ENCODE data around the gene GALNT6.

GALNT6 gene

GRCh38 chr12:51424094-51424661, 33.0 kb upstream of the GALNT6 start:
- Histone ChIP-seq H2AFZ (peak overlapping the region; percentile 99), H3K9ac (no peak overlapping the region), H3K79me2 (no peaks in the 10 kb centered on the region), H3K4me3 (ENCODE audit: low read depth, low read length) (peak overlapping the region; percentile 61), H3K4me2 (ENCODE audit: low read length) (peak overlapping the region; percentile 85), H3K9me3 (ENCODE audit: control insufficient read depth, low read length) (no peaks in the 10 kb centered on the region), H3K36me3 (ENCODE audit: control insufficient read depth, insufficient read depth, low read length) (no peaks in the 10 kb centered on the region), H3K27ac (peak overlapping the region; percentile 86), H3K27me3 (ENCODE audit: control insufficient read depth, insufficient read depth, low read length) (no peaks in the 10 kb centered on the region), H3K4me1 (peaks cover 3% of the 10 kb centered on the region)
- TF ChIP-seq CTCF (IDR thresholded peaks at IDR 0.05), result no peak

- no peaks in the 10 kb centered on the region for H3K27me3 ChIP-seq (ENCODE audit: control insufficient read depth, insufficient read depth, low read length)
- no peaks in the 10 kb centered on the region for H3K36me3 ChIP-seq (ENCODE audit: control insufficient read depth, insufficient read depth, low read length)
- no peak overlapping the region for H3K9ac ChIP-seq
These were observed 30.2 kb upstream of the GALNT6 start for GRCh38 chr12:51421266-51421884.

GRCh38 chr12:51419425-51420193, 28.4 kb upstream of the GALNT6 start:
- Histone ChIP-seq H3K27me3 (ENCODE audit: control insufficient read depth, insufficient read depth, low read length) (no peaks in the 10 kb centered on the region), H3K79me2 (no peaks in the 10 kb centered on the region), H3K4me1 (peaks cover 3% of the 10 kb centered on the region), H3K27ac (no peak overlapping the region), H2AFZ (no peak overlapping the region), H3K9ac (no peak overlapping the region), H3K4me2 (ENCODE audit: low read length) (no peak overlapping the region), H3K4me3 (ENCODE audit: low read depth, low read length) (no peak overlapping the region), H3K9me3 (ENCODE audit: control insufficient read depth, low read length) (no peaks in the 10 kb centered on the region), H3K36me3 (ENCODE audit: control insufficient read depth, insufficient read depth, low read length) (no peaks in the 10 kb centered on the region)
- TF ChIP-seq CTCF (IDR thresholded peaks at IDR 0.05), result no peak

More at GRCh38 chr12:51421266-51421884, 30.2 kb upstream of the GALNT6 start:
- Histone ChIP-seq H3K4me2 (ENCODE audit: low read length) (no peak overlapping the region), H3K79me2 (no peaks in the 10 kb centered on the region), H3K27ac (no peak overlapping the region), H3K4me1 (peaks cover 3% of the 10 kb centered on the region), H3K4me3 (ENCODE audit: low read depth, low read length) (no peak overlapping the region), H3K9me3 (ENCODE audit: control insufficient read depth, low read length) (no peaks in the 10 kb centered on the region), H2AFZ (no peak overlapping the region)
- peak; percentile 63 for TF ChIP-seq CTCF (IDR thresholded peaks at IDR 0.05)

- no peaks in the 10 kb centered on the region for H3K27me3 ChIP-seq (ENCODE audit: control insufficient read depth, insufficient read depth, low read length)
- no peak overlapping the region for H2AFZ ChIP-seq
- H3K36me3 ChIP-seq (ENCODE audit: control insufficient read depth, insufficient read depth, low read length), result no peaks in the 10 kb centered on the region
- TF ChIP-seq CTCF (IDR thresholded peaks at IDR 0.05), result no peak
- H3K9me3 ChIP-seq (ENCODE audit: control insufficient read depth, low read length), result no peaks in the 10 kb centered on the region
- no peak overlapping the region for H3K27ac ChIP-seq
- H3K4me1 ChIP-seq, result no peaks in the 10 kb centered on the region
- H3K4me2 ChIP-seq (ENCODE audit: low read length), result no peak overlapping the region
- H3K4me3 ChIP-seq (ENCODE audit: low read depth, low read length), result no peak overlapping the region
- H3K79me2 ChIP-seq, result no peaks in the 10 kb centered on the region
- H3K9ac ChIP-seq, result no peak overlapping the region
These were observed 26.6 kb upstream of the GALNT6 start for GRCh38 chr12:51417826-51418225.
